ENCODE data around the gene RAB9A. TPM values are rescaled to one million over a fixed set of nuclear protein-coding genes. Genes with fewer than 3 reads are reported as not detected.
A peak's percentile ranks its signal among the peaks of the same experiment; 100 is the strongest.

RAB9A gene
- total and polyA plus RNA-seq, 9 of the 15 experiments (the other 6 are each of a cell fraction or from before 2014, with no cell fraction given), result 13.5 to 20.8 (median 17.7) TPM

GRCh38 chrX:13734278-13735172 lies 45.6 kb downstream of the RAB9A start, which contains the start of the genes OFD1 and TRAPPC2 (continued):
- TF ChIP-seq, protein P1, sequence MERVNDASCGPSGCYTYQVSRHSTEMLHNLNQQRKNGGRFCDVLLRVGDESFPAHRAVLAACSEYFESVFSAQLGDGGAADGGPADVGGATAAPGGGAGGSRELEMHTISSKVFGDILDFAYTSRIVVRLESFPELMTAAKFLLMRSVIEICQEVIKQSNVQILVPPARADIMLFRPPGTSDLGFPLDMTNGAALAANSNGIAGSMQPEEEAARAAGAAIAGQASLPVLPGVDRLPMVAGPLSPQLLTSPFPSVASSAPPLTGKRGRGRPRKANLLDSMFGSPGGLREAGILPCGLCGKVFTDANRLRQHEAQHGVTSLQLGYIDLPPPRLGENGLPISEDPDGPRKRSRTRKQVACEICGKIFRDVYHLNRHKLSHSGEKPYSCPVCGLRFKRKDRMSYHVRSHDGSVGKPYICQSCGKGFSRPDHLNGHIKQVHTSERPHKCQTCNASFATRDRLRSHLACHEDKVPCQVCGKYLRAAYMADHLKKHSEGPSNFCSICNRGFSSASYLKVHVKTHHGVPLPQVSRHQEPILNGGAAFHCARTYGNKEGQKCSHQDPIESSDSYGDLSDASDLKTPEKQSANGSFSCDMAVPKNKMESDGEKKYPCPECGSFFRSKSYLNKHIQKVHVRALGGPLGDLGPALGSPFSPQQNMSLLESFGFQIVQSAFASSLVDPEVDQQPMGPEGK (CRISPR knock-in tag; IDR thresholded peaks at IDR 0.05; ENCODE audit: borderline replicate concordance), result no peak
- TF ChIP-seq, protein P2, sequence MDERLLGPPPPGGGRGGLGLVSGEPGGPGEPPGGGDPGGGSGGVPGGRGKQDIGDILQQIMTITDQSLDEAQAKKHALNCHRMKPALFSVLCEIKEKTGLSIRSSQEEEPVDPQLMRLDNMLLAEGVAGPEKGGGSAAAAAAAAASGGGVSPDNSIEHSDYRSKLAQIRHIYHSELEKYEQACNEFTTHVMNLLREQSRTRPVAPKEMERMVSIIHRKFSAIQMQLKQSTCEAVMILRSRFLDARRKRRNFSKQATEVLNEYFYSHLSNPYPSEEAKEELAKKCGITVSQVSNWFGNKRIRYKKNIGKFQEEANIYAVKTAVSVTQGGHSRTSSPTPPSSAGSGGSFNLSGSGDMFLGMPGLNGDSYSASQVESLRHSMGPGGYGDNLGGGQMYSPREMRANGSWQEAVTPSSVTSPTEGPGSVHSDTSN (CRISPR knock-in tag; IDR thresholded peaks at IDR 0.05; ENCODE audit: low read depth), result no peak
- TF ChIP-seq, protein P2 (tag; conservative IDR thresholded peaks at IDR 0.05; ENCODE audit: low read depth), result no peak
- TF ChIP-seq MEF2D (tag; conservative IDR thresholded peaks at IDR 0.05; ENCODE audit: low read depth) (peak; percentile 94), CSDE1 (IDR thresholded peaks at IDR 0.05) (no peak), POLR2A (conservative IDR thresholded peaks at IDR 0.05) (peak; percentile 94), HDAC3 (IDR thresholded peaks at IDR 0.05; ENCODE audit: borderline replicate concordance, partially characterized antibody) (peak; percentile 41), ZNF3 (CRISPR knock-in tag; IDR thresholded peaks at IDR 0.05) (no peak), HMGN3 (IDR thresholded peaks at IDR 0.05; ENCODE audit: borderline replicate concordance, extremely low read depth, insufficient read length, low read depth, low read length) (no peak), NFYB (IDR thresholded peaks at IDR 0.05; ENCODE audit: extremely low read depth, insufficient read length) (no peak), POLR2AphosphoS5 (IDR thresholded peaks at IDR 0.05; ENCODE audit: control insufficient read depth, insufficient read depth, low read depth, low read length) (peak; percentile 88), NCOA6 (IDR thresholded peaks at IDR 0.05) (no peak), SP2 (IDR thresholded peaks at IDR 0.05; ENCODE audit: extremely low read depth, low read depth, low read length, poor library complexity, severe bottlenecking) (no peak), POLR3A (IDR thresholded peaks at IDR 0.05; ENCODE audit: borderline replicate concordance, extremely low read depth, insufficient read depth, insufficient read length) (no peak), CBX3 (IDR thresholded peaks at IDR 0.05; ENCODE audit: borderline replicate concordance in 1 of 2, low read length in 2 of 2) (peak in 1 of 2 experiments; percentile 40; a peak in 1 of 3 replicates)
- TF ChIP-seq, protein P3, sequence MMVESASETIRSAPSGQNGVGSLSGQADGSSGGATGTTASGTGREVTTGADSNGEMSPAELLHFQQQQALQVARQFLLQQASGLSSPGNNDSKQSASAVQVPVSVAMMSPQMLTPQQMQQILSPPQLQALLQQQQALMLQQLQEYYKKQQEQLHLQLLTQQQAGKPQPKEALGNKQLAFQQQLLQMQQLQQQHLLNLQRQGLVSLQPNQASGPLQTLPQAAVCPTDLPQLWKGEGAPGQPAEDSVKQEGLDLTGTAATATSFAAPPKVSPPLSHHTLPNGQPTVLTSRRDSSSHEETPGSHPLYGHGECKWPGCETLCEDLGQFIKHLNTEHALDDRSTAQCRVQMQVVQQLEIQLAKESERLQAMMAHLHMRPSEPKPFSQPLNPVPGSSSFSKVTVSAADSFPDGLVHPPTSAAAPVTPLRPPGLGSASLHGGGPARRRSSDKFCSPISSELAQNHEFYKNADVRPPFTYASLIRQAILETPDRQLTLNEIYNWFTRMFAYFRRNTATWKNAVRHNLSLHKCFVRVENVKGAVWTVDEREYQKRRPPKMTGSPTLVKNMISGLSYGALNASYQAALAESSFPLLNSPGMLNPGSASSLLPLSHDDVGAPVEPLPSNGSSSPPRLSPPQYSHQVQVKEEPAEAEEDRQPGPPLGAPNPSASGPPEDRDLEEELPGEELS (CRISPR knock-in tag; IDR thresholded peaks at IDR 0.05; ENCODE audit: borderline replicate concordance), result no peak
- TF ChIP-seq, protein P4, sequence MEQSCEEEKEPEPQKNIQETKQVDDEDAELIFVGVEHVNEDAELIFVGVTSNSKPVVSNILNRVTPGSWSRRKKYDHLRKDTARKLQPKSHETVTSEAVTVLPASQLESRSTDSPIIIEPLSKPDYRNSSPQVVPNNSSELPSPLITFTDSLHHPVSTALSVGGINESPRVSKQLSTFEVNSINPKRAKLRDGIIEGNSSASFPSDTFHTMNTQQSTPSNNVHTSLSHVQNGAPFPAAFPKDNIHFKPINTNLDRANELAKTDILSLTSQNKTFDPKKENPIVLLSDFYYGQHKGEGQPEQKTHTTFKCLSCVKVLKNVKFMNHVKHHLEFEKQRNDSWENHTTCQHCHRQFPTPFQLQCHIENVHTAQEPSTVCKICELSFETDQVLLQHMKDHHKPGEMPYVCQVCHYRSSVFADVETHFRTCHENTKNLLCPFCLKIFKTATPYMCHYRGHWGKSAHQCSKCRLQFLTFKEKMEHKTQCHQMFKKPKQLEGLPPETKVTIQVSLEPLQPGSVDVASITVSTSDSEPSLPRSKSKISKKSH (CRISPR knock-in tag; IDR thresholded peaks at IDR 0.05), result no peak
